OCI-M2 (cell line): ENCODE results near the gene KCNQ5.

Source experiments
- DNase-seq: peaks from one replicate; lab custom pipeline; 2025; ENCODE audit not compliant: unreplicated experiment; lab: John Stamatoyannopoulos, UW

KCNQ5 gene

DNA sequence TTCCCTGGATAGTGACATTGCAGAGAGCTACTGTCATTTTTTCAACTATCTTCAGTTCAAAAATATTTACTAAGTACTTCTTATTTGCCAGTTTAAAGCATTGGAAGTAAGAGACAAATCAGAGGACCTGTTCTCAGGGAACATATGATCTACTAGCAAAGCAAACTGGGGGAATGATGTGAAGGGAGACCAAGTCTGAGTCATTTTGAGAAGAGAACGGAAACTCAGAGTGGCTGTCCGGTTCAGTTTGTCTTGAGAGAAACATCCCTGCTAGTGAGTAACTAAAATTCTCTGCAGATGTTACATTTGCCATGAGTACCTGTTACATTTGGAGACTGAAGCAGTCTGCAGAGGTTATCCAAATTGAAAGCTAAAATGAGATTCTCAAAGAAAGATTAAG lies 118.3 kb downstream of the KCNQ5 start:
- DNase-seq: no peak

DNA sequence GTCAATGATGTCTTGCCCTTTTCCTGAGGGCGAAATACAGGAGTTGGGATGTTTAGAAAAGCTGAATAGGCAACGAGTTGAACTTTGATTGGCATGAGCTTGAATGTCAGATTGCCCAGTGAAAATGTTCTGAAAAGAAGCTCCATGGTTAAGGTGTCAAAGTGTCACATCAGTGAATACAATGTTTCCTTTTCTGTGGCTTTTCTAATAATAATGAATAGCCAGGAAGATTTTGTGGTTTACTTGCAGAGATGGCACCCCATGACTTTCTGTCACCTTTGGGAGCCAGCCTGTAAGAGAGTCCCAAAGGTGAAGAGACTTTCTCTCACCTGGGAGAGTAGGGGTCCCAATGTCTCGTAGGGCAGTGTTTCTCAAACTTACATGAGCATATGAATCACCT lies 119.2 kb downstream of the KCNQ5 start:
- no peak for DNase-seq

DNA sequence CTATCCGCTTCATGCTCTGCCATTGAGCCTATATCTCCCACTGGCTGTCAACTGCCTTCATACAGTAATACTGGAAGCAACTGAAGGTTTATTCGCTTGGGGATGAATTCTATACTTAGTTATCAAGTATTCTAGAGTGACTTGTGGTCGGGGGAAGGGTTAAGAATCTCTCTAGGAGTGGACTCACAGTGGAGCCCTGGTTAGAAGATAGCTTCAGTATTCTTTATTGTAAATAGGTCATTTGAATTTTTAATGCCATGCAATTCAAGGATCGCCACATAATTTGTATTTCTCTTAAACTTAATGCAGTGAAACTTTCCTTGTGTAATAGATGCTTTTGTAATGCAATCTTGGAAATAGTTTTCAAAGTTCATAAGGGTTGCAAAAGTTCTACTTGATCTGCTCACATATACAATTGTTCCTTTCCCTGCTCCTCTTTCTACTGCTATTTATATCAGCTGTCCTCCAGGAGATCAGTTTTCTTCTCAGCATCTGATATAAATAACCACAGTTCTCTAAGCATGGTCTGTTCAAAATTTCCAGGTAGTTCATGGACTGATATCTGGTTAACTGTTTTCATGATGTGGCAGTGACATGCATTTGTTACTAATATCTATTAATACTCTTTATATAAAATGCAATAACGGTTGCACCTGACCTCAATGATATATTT lies 120.3 kb downstream of the KCNQ5 start:
- no peak for DNase-seq

DNA sequence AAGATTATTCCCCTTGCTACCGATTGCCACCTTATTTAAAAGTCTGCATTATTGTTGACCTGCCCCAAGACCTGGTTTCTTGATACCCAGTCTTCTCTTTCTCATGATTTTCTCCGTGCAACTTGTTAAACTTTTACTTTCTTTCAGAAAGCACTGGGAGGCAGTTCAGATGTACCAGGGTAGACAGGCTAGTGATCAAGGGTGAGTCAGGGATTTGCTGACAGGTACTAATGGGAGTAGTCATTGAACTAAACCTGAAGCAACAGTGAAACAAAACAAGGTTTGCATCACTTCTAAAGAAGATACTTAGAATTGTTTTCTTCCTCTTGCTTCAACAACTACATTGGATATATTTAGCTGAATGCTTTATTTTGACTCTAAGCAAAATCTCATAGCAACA lies 124.4 kb downstream of the KCNQ5 start:
- no peak for DNase-seq

DNA sequence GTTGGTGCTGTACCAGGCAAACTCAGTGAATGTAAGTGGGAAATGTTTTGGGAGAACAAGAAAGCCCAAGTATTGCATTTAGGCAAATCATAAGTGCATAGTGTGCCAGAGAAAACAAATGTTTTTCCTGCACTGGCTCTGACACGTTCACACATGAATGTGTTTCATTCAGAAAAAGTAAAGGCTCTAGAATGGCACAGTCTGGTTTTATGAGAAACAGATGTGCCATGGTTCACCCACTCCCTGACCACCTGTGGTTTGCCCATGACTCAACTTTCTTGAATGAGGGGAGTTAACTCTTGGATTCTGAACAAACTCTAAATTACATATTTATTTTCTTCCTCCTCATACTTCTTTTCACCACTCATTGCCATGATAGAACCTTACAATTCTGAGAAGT lies 126.9 kb downstream of the KCNQ5 start:
- no peak for DNase-seq

DNA sequence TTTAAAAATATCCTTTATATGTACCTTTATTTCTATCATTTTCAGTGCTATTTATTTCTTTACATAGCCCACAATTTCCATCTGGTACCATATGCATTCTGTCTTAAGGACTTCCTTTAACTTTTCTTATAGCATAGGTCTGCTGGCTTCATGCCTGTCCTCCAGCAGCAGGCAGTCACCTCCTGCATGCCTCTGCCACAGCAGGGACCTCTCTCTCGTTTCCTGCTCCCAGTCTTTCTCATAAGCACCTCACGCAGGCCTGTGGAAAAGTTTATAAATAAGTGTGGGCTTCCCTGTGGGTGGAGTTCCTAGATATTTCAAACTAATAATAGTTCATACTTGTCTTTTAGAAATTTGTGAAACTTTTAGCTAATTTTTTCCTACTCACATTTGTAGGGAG lies 133.9 kb downstream of the KCNQ5 start:
- DNase-seq: no peak

DNA sequence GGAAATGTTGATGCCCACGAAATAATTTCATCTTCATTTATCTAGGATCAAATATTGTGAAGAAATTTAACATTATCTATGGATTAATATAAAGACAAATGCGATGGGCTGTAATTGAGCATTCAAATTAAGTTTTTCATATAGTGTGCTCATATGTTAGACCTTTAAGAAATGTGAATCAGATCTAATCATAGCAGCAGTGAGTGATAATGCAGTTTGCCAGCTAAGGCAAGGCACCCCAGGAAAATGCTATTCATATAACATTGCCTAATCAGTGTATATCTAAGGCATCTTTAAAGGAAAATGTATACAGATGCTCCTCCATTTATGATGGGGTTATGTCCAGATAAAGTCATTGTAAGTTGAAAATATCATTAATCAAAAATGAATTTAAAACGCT lies 135.2 kb downstream of the KCNQ5 start:
- DNase-seq: no peak

DNA sequence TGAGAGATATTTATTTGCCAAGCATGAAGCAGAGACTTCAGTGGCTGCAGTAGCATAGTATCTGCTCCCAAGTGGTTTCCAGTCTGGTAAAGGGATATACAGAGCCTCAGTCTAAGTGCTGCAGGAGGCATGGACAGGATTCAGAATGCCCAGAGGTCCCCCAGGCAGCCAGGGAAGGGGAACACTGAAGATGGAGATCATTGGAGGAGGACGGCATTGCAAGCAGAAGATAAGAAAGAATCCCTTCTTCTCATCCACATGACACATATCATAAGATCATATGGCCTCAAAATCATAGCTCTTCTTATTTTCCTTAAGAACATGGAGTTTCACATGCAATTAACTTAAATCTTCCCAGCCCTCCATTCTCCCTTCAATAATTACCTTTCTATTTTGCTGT lies 136.1 kb downstream of the KCNQ5 start:
- DNase-seq: no peak

DNA sequence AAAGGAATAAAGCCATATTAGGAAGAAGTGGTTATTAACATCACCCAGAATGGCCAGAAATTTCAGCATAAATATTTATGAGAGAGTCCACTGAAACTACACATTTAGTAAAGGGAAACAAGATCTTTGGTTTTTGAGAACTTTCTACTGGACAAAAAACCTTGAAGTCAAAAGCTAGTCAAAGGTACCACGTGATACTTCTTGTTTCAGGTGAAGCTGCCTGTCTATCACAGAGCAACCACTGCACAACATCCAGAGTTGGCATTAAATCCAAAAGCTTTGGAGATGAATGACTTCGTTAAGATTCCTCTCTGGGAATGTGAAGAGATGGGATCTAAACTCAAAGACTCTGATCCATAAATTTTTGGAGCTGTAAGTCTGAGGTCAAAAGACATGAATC lies 137.0 kb downstream of the KCNQ5 start:
- DNase-seq: no peak

DNA sequence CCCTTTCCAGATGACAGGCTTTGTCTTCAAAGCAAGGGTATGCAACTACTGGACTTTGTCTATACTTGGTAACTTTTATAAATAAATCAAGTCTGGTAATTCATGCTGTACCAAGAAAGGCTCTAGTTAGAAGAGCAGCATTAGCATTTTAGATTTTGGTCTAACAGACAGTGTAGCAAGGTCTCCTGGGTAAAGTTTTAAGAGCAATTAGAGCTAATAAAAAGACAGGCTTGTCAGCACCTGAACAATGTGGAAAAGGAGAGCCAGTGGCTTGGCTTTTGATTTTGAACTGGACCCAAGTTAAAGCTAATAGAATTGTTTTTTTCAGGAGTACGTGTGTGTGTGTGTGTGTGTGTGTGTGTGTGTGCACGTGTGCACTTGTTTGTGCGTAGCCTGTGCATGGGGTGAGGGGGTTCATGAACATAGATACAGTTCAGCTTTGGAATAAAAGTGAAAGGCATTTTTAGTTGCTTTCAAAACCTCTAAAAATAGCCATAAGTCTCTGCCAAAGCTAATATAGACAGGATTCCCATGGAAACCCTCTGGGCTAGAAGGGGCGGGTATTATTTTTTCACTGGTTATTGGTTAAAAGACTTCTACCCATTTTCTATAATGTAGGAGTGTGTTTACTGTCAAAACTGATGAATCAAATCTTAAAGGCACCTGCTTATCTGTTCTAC lies 138.4 kb downstream of the KCNQ5 start:
- DNase-seq: no peak

DNA sequence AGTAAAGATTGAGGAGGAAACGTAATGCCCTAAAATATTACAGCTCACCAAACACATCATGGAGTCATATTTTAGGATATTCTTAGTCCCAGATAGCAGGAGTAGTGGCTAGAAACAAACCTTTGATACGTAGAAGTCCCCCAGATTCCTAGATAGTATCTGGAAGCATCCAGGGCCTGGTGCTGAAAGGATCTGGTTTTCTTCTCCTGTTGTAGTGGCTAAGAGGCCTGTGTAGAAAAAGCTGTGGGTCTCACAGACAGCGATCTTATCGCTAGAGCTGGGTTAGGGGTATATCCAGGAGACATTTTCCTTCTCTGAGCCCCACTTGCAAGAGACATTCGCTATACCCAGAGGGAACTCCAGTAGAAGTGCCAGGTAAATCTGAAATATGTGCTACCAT lies 139.9 kb downstream of the KCNQ5 start:
- DNase-seq: no peak

DNA sequence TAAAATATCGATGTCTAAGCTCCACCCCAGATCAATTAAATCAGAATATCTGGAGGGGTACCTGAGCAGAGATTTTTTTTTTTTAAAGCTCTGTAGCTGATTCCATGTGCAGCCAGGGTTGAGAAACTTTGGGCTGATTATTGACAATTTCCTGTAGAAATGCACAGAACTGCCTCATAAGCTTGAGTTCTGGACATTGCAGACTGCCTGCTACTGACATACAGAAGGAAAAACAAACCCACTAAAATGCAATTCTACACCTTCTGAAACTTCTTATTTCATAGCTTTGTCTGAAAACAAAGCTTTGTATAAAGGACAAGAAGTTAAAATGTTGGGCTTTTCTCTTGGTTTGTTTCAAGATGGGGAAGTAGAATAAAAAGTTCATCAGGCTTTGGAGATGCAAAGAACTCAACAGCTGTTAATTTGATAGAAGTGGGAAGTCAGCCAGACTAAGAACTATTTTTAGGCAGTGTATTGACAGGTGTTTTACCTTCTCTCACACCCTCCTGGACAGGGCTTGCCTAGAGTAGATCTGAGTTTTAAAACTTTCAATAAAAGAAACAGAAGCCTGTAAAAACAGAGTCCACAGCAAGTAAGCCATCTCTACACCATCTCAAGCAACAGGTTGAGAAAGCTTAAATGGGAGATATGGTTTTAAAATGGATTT lies 147.7 kb downstream of the KCNQ5 start:
- DNase-seq: no peak

DNA sequence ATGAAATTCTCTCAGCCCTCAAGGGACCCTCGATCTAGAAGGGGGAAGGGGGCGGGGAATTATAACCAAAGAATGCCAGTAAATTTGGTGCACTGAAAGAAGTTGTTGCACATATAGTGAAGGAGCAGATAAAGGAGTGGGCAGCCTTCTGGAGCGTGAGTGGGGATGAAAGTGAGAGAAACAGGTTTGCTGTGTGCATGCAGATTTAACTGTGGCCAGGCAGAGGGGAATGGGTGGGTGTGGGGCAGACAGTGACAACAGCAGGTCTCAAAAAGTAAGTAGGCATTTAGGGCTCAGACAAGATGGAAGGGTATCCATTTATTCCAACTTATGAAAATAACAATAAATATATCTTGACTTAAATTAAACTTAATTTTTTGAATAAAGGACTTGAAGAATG lies 149.1 kb downstream of the KCNQ5 start:
- DNase-seq: no peak

DNA sequence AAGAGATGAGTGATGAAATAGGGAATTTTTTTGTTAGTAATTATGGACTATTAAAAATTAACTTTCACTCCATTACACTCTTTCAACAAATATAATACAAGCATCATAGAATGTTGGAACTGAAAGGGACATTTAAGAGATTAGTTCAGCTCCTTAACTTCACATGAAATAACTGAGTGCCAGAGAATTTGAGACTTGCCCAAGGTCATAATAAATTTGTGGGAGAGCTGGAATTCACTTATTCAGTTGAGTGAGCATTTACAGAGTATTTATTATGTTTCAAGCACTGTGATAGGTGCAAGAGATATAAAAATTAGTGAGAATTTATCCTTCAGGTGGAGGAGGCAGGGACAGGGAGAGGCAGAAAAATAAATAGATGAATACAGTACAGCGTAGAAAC lies 154.6 kb downstream of the KCNQ5 start:
- DNase-seq: no peak

DNA sequence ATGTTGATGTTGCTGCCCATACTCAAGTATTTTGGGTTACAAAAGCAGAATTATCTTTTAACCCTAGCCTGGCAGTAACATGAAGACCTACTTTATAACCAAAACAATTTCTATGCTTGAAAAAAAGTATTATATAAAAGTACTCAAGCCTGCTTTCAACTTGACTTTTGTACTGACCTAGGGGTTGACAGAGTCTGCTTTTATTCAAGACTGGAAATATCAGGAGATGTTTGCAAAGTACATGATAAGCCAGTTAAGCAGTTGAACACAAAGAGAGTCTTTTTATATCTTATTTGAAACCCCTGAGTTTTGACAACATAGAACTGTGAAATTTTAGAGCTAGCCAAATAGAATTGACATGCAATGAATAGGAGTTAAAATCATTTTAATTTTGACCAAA lies 159.8 kb downstream of the KCNQ5 start:
- no peak for DNase-seq

DNA sequence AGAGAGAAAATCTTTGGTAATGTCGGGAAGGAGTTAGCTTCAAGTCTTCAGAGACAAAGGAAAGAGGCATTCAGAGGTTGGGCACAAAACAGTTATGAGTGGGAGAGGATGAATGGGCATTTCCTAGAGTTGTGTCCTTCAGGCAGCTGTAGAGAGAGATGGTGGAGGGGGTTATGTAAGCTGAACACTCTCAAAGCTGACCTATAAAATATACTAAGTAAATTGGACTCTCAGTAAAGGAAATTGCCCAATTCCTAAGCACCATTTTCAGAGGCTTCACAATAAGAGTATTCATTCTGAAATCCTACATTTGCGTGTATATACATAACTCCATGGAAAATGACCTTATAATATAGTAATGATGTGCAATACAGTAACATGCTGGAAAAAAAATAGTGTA lies 161.2 kb downstream of the KCNQ5 start:
- no peak for DNase-seq

DNA sequence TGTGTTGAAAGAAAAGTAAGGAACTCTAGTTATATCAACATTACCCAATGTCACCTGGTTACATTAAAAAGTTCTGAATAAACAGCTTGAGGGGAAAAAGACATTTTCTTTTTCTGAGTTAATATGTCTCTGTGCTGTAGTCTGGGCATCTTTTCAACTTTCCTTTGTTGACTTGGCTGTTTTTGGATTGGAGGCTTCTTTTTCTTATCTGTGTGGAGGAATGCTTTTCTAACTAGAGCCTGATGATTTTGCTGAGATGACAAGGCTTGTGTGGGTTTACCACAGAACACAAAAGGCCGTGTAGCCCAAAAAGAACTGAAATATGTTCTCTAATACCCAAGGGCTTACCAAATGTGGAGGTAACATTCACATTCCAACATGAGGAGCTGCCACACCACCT lies 161.8 kb downstream of the KCNQ5 start:
- no peak for DNase-seq

DNA sequence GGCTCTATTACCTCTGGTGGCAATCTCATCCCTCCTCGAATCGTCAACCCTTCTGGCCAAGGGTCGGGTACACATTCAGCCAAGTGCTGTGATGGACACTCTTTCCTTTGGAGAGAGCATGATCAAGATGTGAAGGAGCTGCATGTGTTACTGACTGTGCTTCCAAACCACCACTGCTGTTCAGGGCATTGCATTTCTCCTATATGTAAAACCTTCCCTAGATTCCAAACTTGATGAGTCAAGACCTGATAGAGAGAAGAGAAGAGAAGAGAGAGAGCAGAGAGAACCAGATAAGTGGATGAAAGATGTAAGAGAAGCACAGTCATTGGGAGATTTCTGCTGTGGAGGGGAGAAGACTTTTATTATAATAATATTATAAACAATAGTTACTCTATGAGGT lies 162.2 kb downstream of the KCNQ5 start:
- no peak for DNase-seq

DNA sequence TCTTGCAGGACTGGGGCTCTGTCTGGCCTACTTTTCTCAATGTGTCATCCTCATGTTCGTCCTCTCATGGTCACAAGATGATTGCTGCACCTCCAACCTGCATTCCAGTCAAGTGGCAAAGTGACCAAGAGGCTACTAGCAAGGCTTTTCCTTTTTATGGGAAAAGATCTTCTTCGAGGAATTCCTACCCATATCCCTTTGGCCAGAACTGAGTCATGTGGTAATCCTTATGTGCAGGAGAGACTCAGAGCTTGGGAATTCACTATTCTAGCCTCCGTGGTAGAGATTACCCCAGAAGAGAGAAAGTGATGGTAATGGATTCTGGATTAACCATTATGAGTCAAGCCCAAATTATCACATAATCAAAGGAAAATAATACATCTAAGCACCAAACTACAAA lies 162.7 kb downstream of the KCNQ5 start:
- no peak for DNase-seq

DNA sequence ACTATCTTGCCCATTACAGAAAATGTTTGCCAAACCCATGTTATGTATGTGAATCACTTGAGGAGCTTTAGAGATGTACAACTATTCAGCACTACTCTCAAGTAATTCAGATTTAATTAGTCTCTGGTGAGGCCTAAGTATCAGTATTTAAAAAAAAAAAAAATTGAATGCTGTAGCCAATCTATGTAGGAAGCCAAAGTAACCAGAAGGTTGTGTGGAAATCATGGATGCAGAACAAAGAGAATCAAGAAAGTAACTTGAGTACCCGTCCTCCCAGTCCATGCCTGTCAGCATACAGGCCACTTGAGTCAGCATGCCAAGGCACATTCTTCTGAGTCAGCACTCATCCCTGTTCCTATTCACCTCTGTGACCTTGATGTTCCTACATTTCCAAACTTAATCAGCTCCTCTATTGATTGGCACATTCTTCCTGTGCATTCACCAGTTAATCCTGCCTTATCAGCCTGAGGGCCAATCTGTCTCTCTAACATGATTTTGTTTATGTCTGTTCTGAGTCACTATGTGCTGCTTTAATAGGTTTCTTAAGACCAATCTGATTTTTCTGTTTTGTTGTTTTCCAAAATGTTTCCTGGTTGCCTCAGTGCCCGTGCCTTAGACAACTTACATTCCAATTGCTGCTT lies 165.6 kb downstream of the KCNQ5 start:
- DNase-seq: no peak

DNA sequence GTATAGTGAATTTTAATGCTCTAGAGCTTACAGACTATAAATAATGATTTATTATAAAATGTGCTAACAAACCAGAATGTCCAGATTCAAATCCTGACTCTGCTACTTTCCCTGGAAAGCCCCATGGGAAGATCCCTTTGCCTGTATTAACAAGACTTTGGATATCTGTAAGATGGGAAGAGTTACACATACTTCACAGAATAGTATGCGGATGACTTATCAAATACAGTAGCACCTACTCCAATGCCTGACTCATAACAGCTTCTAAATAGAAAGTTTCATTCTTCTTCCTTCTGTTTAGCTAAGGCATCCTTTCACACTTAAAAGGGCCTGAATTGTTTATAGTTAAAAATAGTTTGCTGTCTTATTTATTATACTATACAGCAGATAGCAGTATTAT lies 166.3 kb downstream of the KCNQ5 start:
- no peak for DNase-seq

DNA sequence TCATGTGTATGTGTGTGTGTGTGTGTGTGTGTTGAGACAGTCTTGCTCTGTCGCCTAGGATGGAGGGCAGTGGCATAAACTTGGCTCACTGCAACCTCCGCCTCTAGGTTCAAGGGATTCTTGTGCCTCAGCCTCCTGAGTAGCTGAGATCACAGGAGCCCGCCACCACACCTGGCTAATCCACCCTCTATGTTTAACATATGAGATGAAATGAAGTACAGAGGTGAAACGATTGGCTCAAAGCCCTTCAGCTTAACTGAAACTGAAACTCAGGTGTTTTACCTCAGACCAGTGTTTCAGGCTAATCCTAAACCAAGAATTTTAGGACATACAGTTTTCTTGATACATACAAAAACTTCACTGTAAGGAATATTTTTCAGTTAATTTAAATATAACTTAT lies 167.3 kb downstream of the KCNQ5 start:
- no peak for DNase-seq
